HG03558 (cell line): ENCODE data around the gene IL11.

Source experiments
- ATAC-seq: cut with Tn5 transposase; IDR thresholded peaks from one replicate; pipeline ENCODE4 v1.9.1; 2021; ENCODE audit warnings: moderate number of reproducible peaks; ENCODE audit not compliant: unreplicated experiment; ENCODE audit errors: extremely low read depth

Gene IL11

GRCh38 chr19:55373993-55374757 lies 3.9 kb upstream of the IL11 start:
- no peak for ATAC-seq

- no peak for ATAC-seq
Measured at GRCh38 chr19:55373306-55373992, 3.2 kb upstream of the IL11 start.

GRCh38 chr19:55372316-55373081 lies 2.2 kb upstream of the IL11 start:
- ATAC-seq, result no peak

- ATAC-seq, result no peak
Measured at GRCh38 chr19:55369653-55370304, 484 bp downstream of the IL11 start.

GRCh38 chr19:55368701-55369563 lies 1.3 kb downstream of the IL11 start:
- ATAC-seq, result no peak

GRCh38 chr19:55368106-55368505 lies 2.2 kb downstream of the IL11 start:
- no peak for ATAC-seq

- ATAC-seq, result no peak
Measured at GRCh38 chr19:55366790-55367189, 3.5 kb downstream of the IL11 start.

- no peak for ATAC-seq
Measured at GRCh38 chr19:55365964-55366363, 4.3 kb downstream of the IL11 start.

- ATAC-seq, result no peak
Measured at GRCh38 chr19:55365245-55365644, 5.0 kb downstream of the IL11 start.

- no peak for ATAC-seq
Measured at GRCh38 chr19:55362990-55363716, 7.1 kb downstream of the IL11 start, which contains the start of gene GARIN5B. Gene GARIN5B (minus strand): TSS chr19:55363260. CDS start chr19:55363066, 194 bp downstream.

GRCh38 chr19:55362174-55362989 lies 7.9 kb downstream of the IL11 start:
- no peak for ATAC-seq

GRCh38 chr19:55360902-55361301 lies 9.4 kb downstream of the IL11 start:
- ATAC-seq, result no peak

- no peak for ATAC-seq
Measured at GRCh38 chr19:55358943-55359908, 11.0 kb downstream of the IL11 start.

GRCh38 chr19:55358493-55358892 lies 11.8 kb downstream of the IL11 start:
- ATAC-seq, result no peak

GRCh38 chr19:55355213-55355821 lies 14.9 kb downstream of the IL11 start:
- ATAC-seq, result no peak

GRCh38 chr19:55354698-55355212 lies 15.5 kb downstream of the IL11 start, which contains the start of gene COX6B2:
Gene COX6B2 (minus strand): TSS chr19:55354719. CDS start chr19:55354521, 198 bp downstream.
- no peak for ATAC-seq
